ENCODE data around the gene MYO1H.

- no peak for TF ChIP-seq CTCF (tag by site-specific recombination; IDR thresholded peaks at IDR 0.05)
- TF ChIP-seq ELK4 (IDR thresholded peaks at IDR 0.05; ENCODE audit: borderline replicate concordance, low read depth, low read length): no peak
Measured at GRCh38 chr12:109455706-109456105, 108.0 kb downstream of the MYO1H start.
